K562 (cell line): ENCODE results near the gene SZT2. TPM values are rescaled to one million over a fixed set of nuclear protein-coding genes. Genes with fewer than 3 reads are reported as not detected.

Experiments
- ARID1B ChIP-seq: fragments of 450-650 bp; IDR thresholded peaks from 2 replicates; pipeline ENCODE4 v1.6.1; 2016; ENCODE audit warnings: antibody characterized with exemption, mild to moderate bottlenecking, inconsistent platforms
- ARID2 ChIP-seq: fragments of 450-650 bp; IDR thresholded peaks from 2 replicates; pipeline ENCODE4 v1.6.1; 2017; ENCODE audit warnings: antibody characterized with exemption, mild to moderate bottlenecking
- ARNT ChIP-seq, 2 experiments: fragments of 450-650 bp; IDR thresholded peaks; 2 replicates each; pipeline ENCODE4 v1.6.1; 2016; ENCODE audit warnings: mild to moderate bottlenecking in 1 of 2
- BCOR ChIP-seq: fragments of 450-650 bp; IDR thresholded peaks from 2 replicates; pipeline ENCODE4 v1.6.1; 2016
- BRF1 ChIP-seq: IDR thresholded peaks from 3 replicates; pipeline ENCODE4 v1.6.1; 2011; ENCODE audit warnings: borderline replicate concordance, mild to moderate bottlenecking; ENCODE audit not compliant: insufficient read length; ENCODE audit errors: extremely low read depth
- CBFA2T2 ChIP-seq: fragments of 450-650 bp; conservative IDR thresholded peaks from 2 replicates; pipeline ENCODE4 v1.6.1; 2017; ENCODE audit warnings: mild to moderate bottlenecking
- EGR1 ChIP-seq: fragments of 450-650 bp; conservative IDR thresholded peaks from 2 replicates; pipeline ENCODE4 v1.6.1; 2017; ENCODE audit warnings: mild to moderate bottlenecking
- FOXM1 ChIP-seq, 2 experiments: fragments of 450-650 bp in 1 of 2; sonication (generic) in 1 of 2; formaldehyde crosslinking in 1 of 2; IDR thresholded peaks; 2 replicates each; pipeline versions ENCODE4 v1.6.1 to v1.9.0; 2017 to 2022; ENCODE audit warnings: low read depth in 2 of 2, mild to moderate bottlenecking in 2 of 2, missing genetic modification reagents in 1 of 2, moderate library complexity in 1 of 2
- MAZ ChIP-seq, 2 experiments: fragments of 450-650 bp in 1 of 2; sonication (generic) in 1 of 2; formaldehyde crosslinking; IDR thresholded peaks in 1 of 2; conservative IDR thresholded peaks in 1 of 2; 2 replicates each; pipeline versions ENCODE4 v1.4.0 to v1.5.0; 2020; ENCODE audit warnings: mild to moderate bottlenecking in 1 of 2, missing genetic modification reagents in 1 of 2
- NFE2 ChIP-seq: IDR thresholded peaks from 2 replicates; pipeline ENCODE4 v1.6.1; 2014; ENCODE audit warnings: antibody characterized with exemption, low read depth
- NFXL1 ChIP-seq: fragments of 450-650 bp; formaldehyde crosslinking; IDR thresholded peaks from 2 replicates; pipeline ENCODE4 v1.4.0; 2021; ENCODE audit warnings: mild to moderate bottlenecking
- NUFIP1 ChIP-seq: fragments of 450-650 bp; IDR thresholded peaks from 2 replicates; pipeline ENCODE4 v1.6.1; 2018; ENCODE audit not compliant: partially characterized antibody
- RAD21 ChIP-seq, 2 experiments: fragments of 250-450 bp in 1 of 2; fragments of 450-650 bp in 1 of 2; sonication (Bioruptor Pico) in 1 of 2; formaldehyde crosslinking in 1 of 2; IDR thresholded peaks in 1 of 2; conservative IDR thresholded peaks in 1 of 2; 2 replicates each; pipeline versions ENCODE4 v1.4.0 to v1.8.0; 2020 to 2022; ENCODE audit warnings: mild to moderate bottlenecking in 2 of 2, moderate library complexity in 1 of 2
- SMAD2 ChIP-seq: fragments of 150-350 bp; IDR thresholded peaks from 2 replicates; pipeline ENCODE4 v1.6.1; 2014; ENCODE audit warnings: low read depth, mild to moderate bottlenecking, low read length
- SMAD4 ChIP-seq: fragments of 250-450 bp; sonication (Bioruptor Pico); conservative IDR thresholded peaks from 2 replicates; pipeline ENCODE4 v1.8.0; 2021; ENCODE audit warnings: inconsistent platforms, mild to moderate bottlenecking, moderate library complexity
- SMARCA4 ChIP-seq: fragments of 450-650 bp; IDR thresholded peaks from 2 replicates; pipeline ENCODE4 v1.6.1; 2016
- SMARCE1 ChIP-seq: fragments of 450-650 bp; IDR thresholded peaks from 2 replicates; pipeline ENCODE4 v1.7.1; 2016; ENCODE audit warnings: mild to moderate bottlenecking
- STAT5A ChIP-seq: IDR thresholded peaks from 2 replicates; pipeline ENCODE4 v1.6.1; 2012; ENCODE audit warnings: low read length, inconsistent platforms, borderline replicate concordance
- TEAD4 ChIP-seq, 2 experiments: sonication (generic) in 1 of 2; formaldehyde crosslinking in 1 of 2; IDR thresholded peaks; 2 replicates each; pipeline versions ENCODE4 v1.6.1 to v1.8.0; 2012 to 2022; ENCODE audit warnings: borderline replicate concordance in 1 of 2, inconsistent platforms in 1 of 2, low read length in 1 of 2, mild to moderate bottlenecking in 1 of 2, missing genetic modification reagents in 1 of 2
- ZNF12 ChIP-seq: sonication (generic); formaldehyde crosslinking; IDR thresholded peaks from 2 replicates; pipeline ENCODE4 v1.4.0; 2020; ENCODE audit warnings: mild to moderate bottlenecking, missing genetic modification reagents
- ZNF165 ChIP-seq: fragments of 250-450 bp; sonication (Bioruptor Pico); IDR thresholded peaks from 2 replicates; pipeline ENCODE4 v1.4.0; 2020; ENCODE audit warnings: borderline replicate concordance
- ZNF212 ChIP-seq: fragments of 450-650 bp; formaldehyde crosslinking; IDR thresholded peaks from 2 replicates; pipeline ENCODE4 v1.4.0; 2020; ENCODE audit warnings: mild to moderate bottlenecking
- ZNF316 ChIP-seq: fragments of 450-650 bp; IDR thresholded peaks from 2 replicates; pipeline ENCODE4 v1.6.1; 2016
- ZNF76 ChIP-seq: fragments of 250-450 bp; sonication (Bioruptor Pico); IDR thresholded peaks from 2 replicates; pipeline ENCODE4 v1.4.0; 2020; ENCODE audit warnings: mild to moderate bottlenecking, moderate library complexity, borderline replicate concordance
- ZNF766 ChIP-seq: fragments of 200-800 bp; sonication (Bioruptor generic); conservative IDR thresholded peaks from 2 replicates; pipeline ENCODE4 v1.6.1; 2016; ENCODE audit warnings: missing genetic modification characterization, missing compliant biosample characterization
- polyA plus RNA-seq, 8 experiments: library from polyadenylated mRNA; depleted of rRNA in 4 of 8; stranded (reverse) in 5 of 8; unstranded in 3 of 8; fragments of >200 nt; fragmentation: Nextera tagmentation in 2 of 8; fragmentation: Illumina TruSeq in 1 of 8; extraction: Ambion mirVana in 2 of 8; extraction: Trizol in 1 of 8; gene quantifications; 2 replicates each; pipeline versions ENCODE4 v1.2.1 to v1.2.3, GENCODE V29; 2011 to 2014; ENCODE audit warnings: inconsistent platforms in 1 of 8, missing spikeins in 1 of 8
- total RNA-seq, 7 experiments: library from RNA; depleted of rRNA in 6 of 7; stranded (reverse); fragments of >200 nt in 6 of 7; fragmentation: Illumina TruSeq in 2 of 7; extraction: Trizol in 2 of 7; gene quantifications; 2 replicates each; pipeline versions ENCODE4 v1.2.1 to v1.2.3, GENCODE V29; 2011 to 2021; ENCODE audit warnings: low replicate concordance in 1 of 7
- TF ChIP-seq, protein P1 (sequence below): fragments of 150-350 bp; conservative IDR thresholded peaks from 2 replicates; pipeline ENCODE4 v1.6.1; 2014; ENCODE audit warnings: low read length
- TF ChIP-seq, protein P2 (sequence below), 2 experiments: fragments of 250-450 bp in 1 of 2; fragments of 450-650 bp in 1 of 2; sonication (Bioruptor Pico) in 1 of 2; IDR thresholded peaks; 2 replicates each; pipeline versions ENCODE4 v1.6.1 to v1.8.0; 2016 to 2021; ENCODE audit warnings: mild to moderate bottlenecking in 2 of 2, moderate library complexity in 2 of 2, missing compliant biosample characterization in 1 of 2, missing genetic modification characterization in 1 of 2

The SZT2 gene
- total and polyA plus RNA-seq, 9 of the 15 experiments (the other 6 are each of a cell fraction or from before 2014, with no cell fraction given), result 0.88 to 31.0 (median 12.8) TPM

DNA sequence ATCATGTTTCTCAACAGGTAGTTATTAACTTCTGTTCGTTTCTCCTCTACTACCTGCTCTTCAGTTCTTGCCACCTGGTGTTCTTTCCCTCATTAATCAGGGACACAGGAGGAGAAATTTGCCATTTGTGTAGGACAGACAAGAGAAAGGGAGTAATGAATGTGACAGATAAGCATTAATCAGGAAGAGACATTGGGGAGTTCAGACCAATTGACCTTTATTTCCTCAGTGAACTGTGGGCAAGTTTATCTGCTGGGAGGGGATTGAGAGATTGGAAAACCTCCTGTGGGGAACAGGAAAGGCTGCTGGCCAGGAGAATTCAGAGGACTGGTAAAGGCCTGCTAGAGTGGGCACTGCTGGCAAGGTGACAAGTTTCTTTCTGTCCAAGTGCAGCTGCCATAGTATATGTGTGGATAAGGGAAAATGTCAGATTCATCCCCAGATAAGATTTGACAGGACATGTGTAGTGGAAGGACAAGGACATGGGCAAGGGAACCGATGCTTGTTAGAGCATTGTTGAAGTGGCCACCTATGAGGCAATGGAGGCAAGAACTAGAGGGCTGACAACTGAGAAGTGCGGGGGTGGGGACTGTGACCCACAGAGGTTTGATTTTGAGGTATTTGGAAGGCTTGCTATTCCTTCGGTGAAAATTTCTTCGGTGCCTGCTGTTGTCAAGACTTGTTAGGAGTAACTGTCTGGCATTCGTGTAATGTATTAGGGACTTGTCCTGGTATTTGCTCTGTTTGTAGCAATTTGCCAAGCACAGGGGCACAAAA, 12.6 kb downstream of the SZT2 start (continued):
- TF ChIP-seq BRF1 (no peak), ZNF766 (0 out of 2 replicates have a peak, but pooled peaks have one; percentile 40), EGR1 (no peak), BCOR (no peak; the same call in 1 of the 2 replicates), ZNF316 (peak; percentile 69), ZNF12 (CRISPR knock-in tag) (no peak), NFE2 (no peak), STAT5A (peak; percentile 62; the same call in 1 of the 2 replicates), SMARCE1 (peak; percentile 16; the same call in 1 of the 2 replicates), NFXL1 (CRISPR knock-in tag) (no peak), ARID2 (no peak), NUFIP1 (no peak), FOXM1 (IDR thresholded peaks at IDR 0.05; ENCODE audit: low read depth) (peak; percentile 73), FOXM1 (CRISPR knock-in tag; IDR thresholded peaks at IDR 0.05; ENCODE audit: low read depth) (no peak), RAD21 (CRISPR knock-in tag; conservative IDR thresholded peaks at IDR 0.05 in 1 of 2, IDR thresholded peaks at IDR 0.05 in 1 of 2) (no peak), ARNT (IDR thresholded peaks at IDR 0.05) (no peak), ZNF76 (CRISPR knock-in tag) (no peak), SMARCA4 (peak; percentile 60), ZNF165 (CRISPR knock-in tag) (no peak), SMAD4 (CRISPR knock-in tag) (peak; percentile 77), ARID1B (peak; percentile 91), TEAD4 (IDR thresholded peaks at IDR 0.05; ENCODE audit: low read length) (peak; percentile 94), TEAD4 (CRISPR knock-in tag; IDR thresholded peaks at IDR 0.05; ENCODE audit: borderline replicate concordance) (no peak), SMAD2 (no peak), CBFA2T2 (peak; percentile 95), MAZ (CRISPR knock-in tag; conservative IDR thresholded peaks at IDR 0.05 in 1 of 2, IDR thresholded peaks at IDR 0.05 in 1 of 2) (0 out of 4 replicates have a peak, but pooled peaks of 1 of the 2 experiments have one; percentile 34), ZNF212 (no peak)
- TF ChIP-seq, protein P1, sequence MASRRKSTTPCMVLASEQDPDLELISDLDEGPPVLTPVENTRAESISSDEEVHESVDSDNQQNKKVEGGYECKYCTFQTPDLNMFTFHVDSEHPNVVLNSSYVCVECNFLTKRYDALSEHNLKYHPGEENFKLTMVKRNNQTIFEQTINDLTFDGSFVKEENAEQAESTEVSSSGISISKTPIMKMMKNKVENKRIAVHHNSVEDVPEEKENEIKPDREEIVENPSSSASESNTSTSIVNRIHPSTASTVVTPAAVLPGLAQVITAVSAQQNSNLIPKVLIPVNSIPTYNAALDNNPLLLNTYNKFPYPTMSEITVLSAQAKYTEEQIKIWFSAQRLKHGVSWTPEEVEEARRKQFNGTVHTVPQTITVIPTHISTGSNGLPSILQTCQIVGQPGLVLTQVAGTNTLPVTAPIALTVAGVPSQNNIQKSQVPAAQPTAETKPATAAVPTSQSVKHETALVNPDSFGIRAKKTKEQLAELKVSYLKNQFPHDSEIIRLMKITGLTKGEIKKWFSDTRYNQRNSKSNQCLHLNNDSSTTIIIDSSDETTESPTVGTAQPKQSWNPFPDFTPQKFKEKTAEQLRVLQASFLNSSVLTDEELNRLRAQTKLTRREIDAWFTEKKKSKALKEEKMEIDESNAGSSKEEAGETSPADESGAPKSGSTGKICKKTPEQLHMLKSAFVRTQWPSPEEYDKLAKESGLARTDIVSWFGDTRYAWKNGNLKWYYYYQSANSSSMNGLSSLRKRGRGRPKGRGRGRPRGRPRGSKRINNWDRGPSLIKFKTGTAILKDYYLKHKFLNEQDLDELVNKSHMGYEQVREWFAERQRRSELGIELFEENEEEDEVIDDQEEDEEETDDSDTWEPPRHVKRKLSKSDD, result no peak
- TF ChIP-seq, protein P2, sequence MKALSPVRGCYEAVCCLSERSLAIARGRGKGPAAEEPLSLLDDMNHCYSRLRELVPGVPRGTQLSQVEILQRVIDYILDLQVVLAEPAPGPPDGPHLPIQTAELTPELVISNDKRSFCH (CRISPR knock-in tag; IDR thresholded peaks at IDR 0.05), result no peak
- TF ChIP-seq, protein P2 (tag; IDR thresholded peaks at IDR 0.05), result peak; percentile 98
